OCI-LY7 (cell line): ENCODE measurements around the gene FAM156A.

ENCODE experiments used
- EZH2phosphoT487 ChIP-seq: fragments of 200-600 bp; sonication (generic); IDR thresholded peaks from 2 replicates; pipeline ENCODE4 v1.6.1; 2018; ENCODE audit warnings: low read depth, borderline replicate concordance, mild to moderate bottlenecking, mixed run types, antibody characterized with exemption, low read length, moderate library complexity, mixed read lengths
- TF ChIP-seq, protein P1 (sequence below): fragments of 200-600 bp; sonication (generic); conservative IDR thresholded peaks from 2 replicates; pipeline ENCODE4 v1.5.1; 2014; ENCODE audit warnings: mild to moderate bottlenecking, antibody characterized with exemption, low read length, moderate library complexity, mixed read lengths

DNA sequence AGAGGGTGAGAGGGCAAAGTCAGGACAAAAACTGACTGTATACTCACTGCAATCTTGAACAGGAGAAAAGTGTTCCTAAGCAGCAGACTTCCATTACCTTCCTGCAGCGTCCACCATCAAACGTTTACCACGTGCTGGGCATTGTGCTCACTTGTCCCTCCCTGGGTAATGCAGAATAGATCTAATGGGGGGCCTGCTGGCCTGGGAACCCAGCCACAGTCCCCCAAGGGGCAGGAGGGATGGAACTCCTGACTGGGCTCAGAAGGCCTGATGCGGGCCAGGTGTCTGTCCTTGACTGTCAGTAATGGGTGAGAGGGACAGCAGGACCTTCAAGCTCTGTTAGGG, 37.6 kb upstream of the FAM156A start:
- TF ChIP-seq, protein P1, sequence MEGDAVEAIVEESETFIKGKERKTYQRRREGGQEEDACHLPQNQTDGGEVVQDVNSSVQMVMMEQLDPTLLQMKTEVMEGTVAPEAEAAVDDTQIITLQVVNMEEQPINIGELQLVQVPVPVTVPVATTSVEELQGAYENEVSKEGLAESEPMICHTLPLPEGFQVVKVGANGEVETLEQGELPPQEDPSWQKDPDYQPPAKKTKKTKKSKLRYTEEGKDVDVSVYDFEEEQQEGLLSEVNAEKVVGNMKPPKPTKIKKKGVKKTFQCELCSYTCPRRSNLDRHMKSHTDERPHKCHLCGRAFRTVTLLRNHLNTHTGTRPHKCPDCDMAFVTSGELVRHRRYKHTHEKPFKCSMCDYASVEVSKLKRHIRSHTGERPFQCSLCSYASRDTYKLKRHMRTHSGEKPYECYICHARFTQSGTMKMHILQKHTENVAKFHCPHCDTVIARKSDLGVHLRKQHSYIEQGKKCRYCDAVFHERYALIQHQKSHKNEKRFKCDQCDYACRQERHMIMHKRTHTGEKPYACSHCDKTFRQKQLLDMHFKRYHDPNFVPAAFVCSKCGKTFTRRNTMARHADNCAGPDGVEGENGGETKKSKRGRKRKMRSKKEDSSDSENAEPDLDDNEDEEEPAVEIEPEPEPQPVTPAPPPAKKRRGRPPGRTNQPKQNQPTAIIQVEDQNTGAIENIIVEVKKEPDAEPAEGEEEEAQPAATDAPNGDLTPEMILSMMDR: no peak
- TF ChIP-seq EZH2phosphoT487: no peak
